OCI-LY7 (cell line): Measurements from ENCODE around the gene STAT5A.

Source experiments
- CTCF ChIP-seq: fragments of 200-600 bp; sonication (generic); conservative IDR thresholded peaks from 2 replicates; pipeline ENCODE4 v1.5.1; 2014; ENCODE audit warnings: mild to moderate bottlenecking, antibody characterized with exemption, low read length, moderate library complexity, mixed read lengths
- EZH2phosphoT487 ChIP-seq: fragments of 200-600 bp; sonication (generic); IDR thresholded peaks from 2 replicates; pipeline ENCODE4 v1.6.1; 2018; ENCODE audit warnings: low read depth, borderline replicate concordance, mild to moderate bottlenecking, mixed run types, antibody characterized with exemption, low read length, moderate library complexity, mixed read lengths

DNA sequence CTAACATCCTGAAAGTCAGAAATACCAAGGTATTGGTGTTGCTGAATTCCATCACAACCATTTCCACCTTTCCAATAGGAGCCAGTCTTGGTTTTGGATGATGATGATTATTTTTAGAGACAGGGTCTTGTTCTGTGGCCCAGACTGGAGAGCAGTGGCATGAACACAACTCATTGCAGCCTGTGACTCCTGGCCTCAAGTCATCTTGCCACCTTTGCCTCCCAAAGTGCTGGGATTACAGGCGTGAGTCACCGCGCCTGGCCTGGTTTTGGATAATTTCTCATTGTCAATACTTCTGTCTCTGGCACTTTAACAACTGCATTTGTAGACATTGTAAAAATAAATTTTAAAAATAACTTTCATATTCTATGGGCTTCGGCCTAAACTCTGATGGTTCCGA is 34.7 kb upstream of the STAT5A start:
- TF ChIP-seq CTCF: no peak
- no peak for TF ChIP-seq EZH2phosphoT487
